IMR-90 (cell line): Measurements from ENCODE around the gene HERC6. TPM values are rescaled to one million over a fixed set of nuclear protein-coding genes. Genes with fewer than 3 reads are reported as not detected.

ENCODE experiments used
- ATAC-seq: fragments of 200-7000 bp; cut with Tn5 transposase; 2 replicates; pipeline ENCODE4 v1.9.1; 2020; ENCODE audit warnings: low read depth, mild to moderate bottlenecking, moderate library complexity
- BruUV-seq: library from RNA; stranded (reverse); fragments of 400-500 nt; replicated peaks from 2 replicates; lab custom pipeline; 2021; lab: Mats Ljungman, UMichigan
- CTCF ChIA-PET: fragments of 300-600 bp; formaldehyde crosslinking; extraction: SDS; loops from one replicate; lab custom pipeline; 2021; ENCODE audit warnings: antibody characterized with exemption; lab: Yijun Ruan, JAX
- POLR2A ChIA-PET: fragments of 300-600 bp; sonication (Branson Sonifier 250); formaldehyde crosslinking; loops from one replicate; lab custom pipeline; 2022; ENCODE audit warnings: antibody characterized with exemption; ENCODE audit not compliant: unreplicated experiment; lab: Charles Lee
- DNase-seq: peaks from one replicate; pipeline ENCODE4 v3.0.0; 2013
- H2AFZ ChIP-seq: replicated peaks from 2 replicates; pipeline ENCODE3; 2013; ENCODE audit warnings: low read length, mild to moderate bottlenecking; ENCODE audit not compliant: poor library complexity
- H2AK5ac ChIP-seq: 2 replicates; pipeline ENCODE4 v1.6.1; 2013; ENCODE audit warnings: low read depth, low read length, inconsistent platforms
- H2AK9ac ChIP-seq: replicated peaks from 2 replicates; pipeline ENCODE3; 2013; ENCODE audit warnings: mild to moderate bottlenecking, low read depth, low read length, moderate library complexity; ENCODE audit not compliant: poor library complexity
- H2BK120ac ChIP-seq: 2 replicates; pipeline ENCODE4 v1.6.1; 2013; ENCODE audit warnings: low read depth, low read length, inconsistent platforms
- H2BK15ac ChIP-seq: 3 replicates; pipeline ENCODE4 v1.6.1; 2013; ENCODE audit warnings: low read depth, low read length, inconsistent platforms
- H2BK20ac ChIP-seq: 2 replicates; pipeline ENCODE4 v1.6.1; 2013; ENCODE audit warnings: low read depth, mild to moderate bottlenecking, inconsistent platforms, low read length, moderate library complexity
- H2BK5ac ChIP-seq: 2 replicates; pipeline ENCODE4 v1.6.1; 2013; ENCODE audit warnings: mild to moderate bottlenecking, low read depth, low read length, inconsistent platforms; ENCODE audit not compliant: poor library complexity, severe bottlenecking
- H3K14ac ChIP-seq: replicated peaks from 2 replicates; pipeline ENCODE4 v1.6.1; 2013; ENCODE audit warnings: low read depth, low read length, inconsistent platforms
- H3K18ac ChIP-seq: 2 replicates; pipeline ENCODE4 v1.6.1; 2013; ENCODE audit warnings: low read depth, low read length, control low read depth
- H3K23ac ChIP-seq: 2 replicates; pipeline ENCODE4 v1.6.1; 2013; ENCODE audit warnings: low read depth, low read length, inconsistent platforms
- H3K27ac ChIP-seq: 2 replicates; pipeline ENCODE4 v1.5.1; 2013; ENCODE audit warnings: mild to moderate bottlenecking, control low read depth, low read length; ENCODE audit not compliant: insufficient read depth
- H3K27me3 ChIP-seq: 2 replicates; pipeline ENCODE4 v1.6.1; 2013; ENCODE audit warnings: low read length; ENCODE audit not compliant: control insufficient read depth, insufficient read depth
- H3K36me3 ChIP-seq: 2 replicates; pipeline ENCODE4 v1.6.1; 2013; ENCODE audit warnings: low read length, mixed read lengths; ENCODE audit not compliant: control insufficient read depth, insufficient read depth
- H3K4ac ChIP-seq: 2 replicates; pipeline ENCODE4 v1.6.1; 2013; ENCODE audit warnings: low read depth, low read length, inconsistent platforms
- H3K4me1 ChIP-seq: 2 replicates; pipeline ENCODE4 v1.6.1; 2013; ENCODE audit warnings: low read length, mixed read lengths; ENCODE audit not compliant: control insufficient read depth, insufficient read depth
- H3K4me2 ChIP-seq: 2 replicates; pipeline ENCODE4 v1.6.1; 2013; ENCODE audit warnings: low read depth, mild to moderate bottlenecking, control low read depth, low read length, moderate library complexity
- H3K4me3 ChIP-seq: 2 replicates; pipeline ENCODE4 v1.5.1; 2013; ENCODE audit warnings: low read depth, mild to moderate bottlenecking, control low read depth, low read length, moderate library complexity; ENCODE audit not compliant: insufficient read depth
- H3K56ac ChIP-seq: 2 replicates; pipeline ENCODE4 v1.6.1; 2013; ENCODE audit warnings: low read length, inconsistent platforms; ENCODE audit not compliant: insufficient read depth; ENCODE audit errors: extremely low read depth
- H3K79me1 ChIP-seq, 2 experiments: 2 replicates each; pipeline ENCODE4 v1.6.1; 2013; ENCODE audit warnings: low read length in 2 of 2, inconsistent platforms in 1 of 2, low read depth in 1 of 2
- H3K9ac ChIP-seq: 2 replicates; pipeline ENCODE4 v1.6.1; 2013; ENCODE audit warnings: low read depth, low read length, control low read depth
- H3K9me1 ChIP-seq: 2 replicates; pipeline ENCODE4 v1.6.1; 2013; ENCODE audit warnings: low read length, inconsistent platforms; ENCODE audit not compliant: insufficient read depth
- H3K9me3 ChIP-seq: 2 replicates; pipeline ENCODE4 v1.6.1; 2013; ENCODE audit warnings: low read length; ENCODE audit not compliant: control insufficient read depth, insufficient read depth
- H4K20me1 ChIP-seq: 2 replicates; pipeline ENCODE4 v1.6.1; 2013; ENCODE audit warnings: low read length, inconsistent platforms; ENCODE audit not compliant: insufficient read depth
- H4K5ac ChIP-seq: 2 replicates; pipeline ENCODE4 v1.6.1; 2013; ENCODE audit warnings: mild to moderate bottlenecking, low read depth, low read length, control low read depth
- H4K8ac ChIP-seq, 2 experiments: 2 replicates each; pipeline ENCODE4 v1.6.1; 2013; ENCODE audit warnings: low read depth in 2 of 2, low read length in 2 of 2, control low read depth in 1 of 2, inconsistent platforms in 1 of 2
- H4K91ac ChIP-seq: 2 replicates; pipeline ENCODE4 v1.6.1; 2013; ENCODE audit warnings: low read depth, low read length, inconsistent platforms; ENCODE audit not compliant: insufficient read depth
- CEBPB ChIP-seq: IDR thresholded peaks from 2 replicates; pipeline ENCODE4 v1.6.1; 2012; ENCODE audit warnings: low read depth, low read length, improper control_type of control experiment
- ELK1 ChIP-seq: fragments of 150-350 bp; IDR thresholded peaks from 2 replicates; pipeline ENCODE4 v1.6.1; 2016; ENCODE audit warnings: low read depth, mild to moderate bottlenecking, low read length, moderate library complexity, borderline replicate concordance
- MAFK ChIP-seq: IDR thresholded peaks from 2 replicates; pipeline ENCODE4 v1.6.1; 2012; ENCODE audit warnings: low read depth, low read length, improper control_type of control experiment
- MXI1 ChIP-seq: IDR thresholded peaks from 2 replicates; pipeline ENCODE4 v1.6.1; 2012; ENCODE audit warnings: low read depth, mild to moderate bottlenecking, low read length, moderate library complexity, borderline replicate concordance
- POLR2A ChIP-seq: IDR thresholded peaks from 2 replicates; pipeline ENCODE4 v1.6.1; 2012; ENCODE audit warnings: mild to moderate bottlenecking, low read depth, low read length
- RAD21 ChIP-seq: IDR thresholded peaks from 2 replicates; pipeline ENCODE4 v1.6.1; 2012; ENCODE audit warnings: low read length, improper control_type of control experiment
- RFX5 ChIP-seq: IDR thresholded peaks from 2 replicates; pipeline ENCODE4 v1.8.0; 2012; ENCODE audit warnings: low read depth, mild to moderate bottlenecking, low read length, moderate library complexity
- SMC3 ChIP-seq: fragments of 150-350 bp; IDR thresholded peaks from 2 replicates; pipeline ENCODE4 v1.6.1; 2016; ENCODE audit warnings: low read depth, mild to moderate bottlenecking, antibody characterized with exemption, low read length, moderate library complexity
- dilution Hi-C: fragments of 300-500 bp; cut with HindIII; formaldehyde crosslinking; loops from one replicate; pipeline ENCODE4 v1.14.3; 2018; ENCODE audit warnings: low sequenced_read_pairs; ENCODE audit not compliant: unreplicated experiment
- in situ Hi-C: fragments of 300-500 bp; cut with MboI; formaldehyde crosslinking; loops from 3 replicates; pipeline ENCODE4 v1.14.3; 2019; ENCODE audit warnings: low sequenced_read_pairs, inconsistent platforms, mixed read lengths
- intact Hi-C: fragments of 100-400 bp; cut with micrococcal nuclease; formaldehyde crosslinking; loops from 2 replicates; pipeline ENCODE4 v1.10.0; 2022
- polyA plus RNA-seq, 3 experiments: library from polyadenylated mRNA; depleted of rRNA; stranded (reverse); fragments of >200 nt; gene quantifications; 2 replicates each; pipeline ENCODE4 v1.2.3, GENCODE V29; 2012; ENCODE audit warnings: low replicate concordance in 1 of 3
- total RNA-seq: library from RNA; depleted of rRNA; stranded (reverse); fragments of >200 nt; gene quantifications from 2 replicates; pipeline ENCODE4 v1.2.3, GENCODE V29; 2012

The HERC6 gene
- total and polyA plus RNA-seq, 2 of the 4 experiments (the other 2 are of a cell fraction): 0.53 to 1.6 TPM

GRCh38 chr4:88353324-88353723 lies 25.3 kb upstream of the HERC6 start:
- Histone ChIP-seq H3K27ac (no peak overlapping the region), H2BK120ac (no peak overlapping the region), H3K36me3 (no peaks in the 10 kb centered on the region), H2AK5ac (no peak overlapping the region), H3K14ac (no peak overlapping the region), H3K23ac (no peak overlapping the region), H2BK5ac (no peak overlapping the region), H3K4me3 (no peak overlapping the region), H3K18ac (no peak overlapping the region), H3K79me1 (no peaks in the 10 kb centered on the region), H2BK15ac (no peak overlapping the region), H2BK20ac (no peak overlapping the region), H4K91ac (no peak overlapping the region), H3K9me1 (no peaks in the 10 kb centered on the region), H4K20me1 (no peaks in the 10 kb centered on the region), H3K4ac (no peak overlapping the region), H3K4me2 (no peak overlapping the region), H3K27me3 (no peaks in the 10 kb centered on the region; the same call in 1 of the 2 replicates), H3K9ac (no peak overlapping the region), H3K9me3 (no peaks in the 10 kb centered on the region), H3K4me1 (no peaks in the 10 kb centered on the region; the same call in 1 of the 2 replicates), H2AK9ac (no peak overlapping the region), H3K56ac (no peak overlapping the region), H4K5ac (no peak overlapping the region), H4K8ac (no peak overlapping the region), H2AFZ (no peak overlapping the region)
- in situ Hi-C loops: no loop called here
- ATAC-seq (no peak), DNase-seq (no peak)
- TF ChIP-seq ELK1: no peak
- no peak for TF ChIP-seq CEBPB
- TF ChIP-seq RFX5: no peak
- no peak for TF ChIP-seq SMC3
- no peak for TF ChIP-seq POLR2A
- no peak for TF ChIP-seq MXI1
- TF ChIP-seq RAD21: no peak
- TF ChIP-seq MAFK: no peak
- dilution Hi-C loops: no loop called here
- intact Hi-C loops: no loop called here
- no TSS peak for BruUV-seq
- CTCF ChIA-PET: no interaction called here
- POLR2A ChIA-PET: interaction anchor here (0.7 kb wide), 1 partner anchor 336 kb away, joined by 4 read pairs; no protein-coding TSS in a partner anchor
